HFFc6 (cell line): ENCODE results near the gene RANBP17. TPM values are rescaled to one million over a fixed set of nuclear protein-coding genes. Genes with fewer than 3 reads are reported as not detected.

Experiments used
- DNase-seq: peaks from one replicate; pipeline ENCODE4 v3.0.0-alpha.2; 2018
- H3K27ac Mint-ChIP-seq: 2 replicates; pipeline ENCODE4 v1.8.0; 2020; ENCODE audit warnings: mild to moderate bottlenecking, mixed read lengths
- H3K27me3 Mint-ChIP-seq: 2 replicates; pipeline ENCODE4 v1.8.0; 2021; ENCODE audit warnings: mild to moderate bottlenecking, moderate library complexity, mixed read lengths; ENCODE audit not compliant: insufficient read depth
- H3K36me3 Mint-ChIP-seq: 2 replicates; pipeline ENCODE4 v1.8.0; 2021; ENCODE audit warnings: low read depth, mixed read lengths
- H3K4me1 Mint-ChIP-seq: 2 replicates; pipeline ENCODE4 v1.8.0; 2020; ENCODE audit warnings: low read depth, mixed read lengths
- H3K4me3 Mint-ChIP-seq: 2 replicates; pipeline ENCODE4 v1.8.0; 2020; ENCODE audit warnings: mild to moderate bottlenecking, moderate library complexity, mixed read lengths
- H3K9me3 Mint-ChIP-seq: 2 replicates; pipeline ENCODE4 v1.8.0; 2020; ENCODE audit warnings: mild to moderate bottlenecking, mixed read lengths
- CTCF ChIP-seq: fragments of 200-600 bp; sonication (generic); IDR thresholded peaks from 2 replicates; pipeline ENCODE4 v1.5.0; 2021; ENCODE audit warnings: antibody characterized with exemption, mild to moderate bottlenecking
- total RNA-seq, 6 experiments: library from RNA; stranded (reverse); fragmentation: NEBNext Ultra II Directional; extraction: Animal tissue kit (Norgen Biotek cat#: 25700); gene quantifications; 2 replicates in 1 of 6; 3 replicates in 5 of 6; pipeline ENCODE4 v1.2.3, GENCODE V29; 2021

Gene RANBP17
- total RNA-seq, 6 experiments from 2014 or later, result 3.3 to 7.2 (median 4.9) TPM

- H3K27me3 Mint-ChIP-seq, result no peaks in the 10 kb centered on the region
- no peak for TF ChIP-seq CTCF
- peak overlapping the region; percentile 82 for H3K27ac Mint-ChIP-seq
- H3K9me3 Mint-ChIP-seq, result no peaks in the 10 kb centered on the region
- no peak overlapping the region for H3K4me3 Mint-ChIP-seq
- H3K4me1 Mint-ChIP-seq, result peaks cover 38% of the 10 kb centered on the region
- H3K36me3 Mint-ChIP-seq, result peaks cover 8% of the 10 kb centered on the region
- peak; percentile 60 for DNase-seq
Measured at GRCh38 chr5:170892196-170892595, 30.4 kb downstream of the RANBP17 start.

GRCh38 chr5:170894665-170895064 is 32.8 kb downstream of the RANBP17 start:
- Mint-ChIP-seq H3K4me3 (no peak overlapping the region), H3K27me3 (no peaks in the 10 kb centered on the region; the same call in 1 of the 2 replicates), H3K4me1 (peaks cover 36% of the 10 kb centered on the region), H3K9me3 (peaks cover 3% of the 10 kb centered on the region; the same call in 1 of the 2 replicates), H3K36me3 (peaks cover 17% of the 10 kb centered on the region), H3K27ac (no peak overlapping the region)
- no peak for TF ChIP-seq CTCF
- DNase-seq, result no peak

GRCh38 chr5:170896779-170897178 is 35.0 kb downstream of the RANBP17 start:
- TF ChIP-seq CTCF, result peak; percentile 74
- H3K27me3 Mint-ChIP-seq, result no peaks in the 10 kb centered on the region; the same call in 1 of the 2 replicates
- no peak overlapping the region for H3K27ac Mint-ChIP-seq
- peaks cover 20% of the 10 kb centered on the region for H3K4me1 Mint-ChIP-seq
- no peak for DNase-seq
- H3K9me3 Mint-ChIP-seq, result peaks cover 21% of the 10 kb centered on the region
- H3K36me3 Mint-ChIP-seq, result peaks cover 38% of the 10 kb centered on the region
- no peak overlapping the region for H3K4me3 Mint-ChIP-seq

- no peak for DNase-seq
- no peak for TF ChIP-seq CTCF
- Mint-ChIP-seq H3K4me3 (no peak overlapping the region), H3K27ac (no peak overlapping the region), H3K4me1 (peaks cover 4% of the 10 kb centered on the region), H3K9me3 (peaks cover 26% of the 10 kb centered on the region), H3K27me3 (no peaks in the 10 kb centered on the region; the same call in 1 of the 2 replicates), H3K36me3 (peaks cover 56% of the 10 kb centered on the region)
Measured at GRCh38 chr5:170903075-170903474, 41.3 kb downstream of the RANBP17 start.

GRCh38 chr5:170907758-170908157 is 45.9 kb downstream of the RANBP17 start:
- Mint-ChIP-seq H3K36me3 (peaks cover 31% of the 10 kb centered on the region), H3K4me3 (no peak overlapping the region), H3K27me3 (no peaks in the 10 kb centered on the region), H3K4me1 (peaks cover 8% of the 10 kb centered on the region), H3K27ac (no peak overlapping the region), H3K9me3 (peaks cover 3% of the 10 kb centered on the region; the same call in 1 of the 2 replicates)
- no peak for TF ChIP-seq CTCF
- peak; percentile 83 for DNase-seq

GRCh38 chr5:170913573-170913972 is 51.8 kb downstream of the RANBP17 start:
- no peaks in the 10 kb centered on the region; the same call in 1 of the 2 replicates for H3K4me1 Mint-ChIP-seq
- H3K27me3 Mint-ChIP-seq, result no peaks in the 10 kb centered on the region

More at GRCh38 chr5:170913573-170913972, 51.8 kb downstream of the RANBP17 start:
- Mint-ChIP-seq H3K9me3 (no peaks in the 10 kb centered on the region), H3K36me3 (peaks cover 11% of the 10 kb centered on the region; the same call in 1 of the 2 replicates), H3K27ac (no peak overlapping the region), H3K4me3 (no peak overlapping the region)
- no peak for TF ChIP-seq CTCF
- DNase-seq, result no peak
